ENCODE measurements around the gene RPL13.

Gene RPL13

DNA sequence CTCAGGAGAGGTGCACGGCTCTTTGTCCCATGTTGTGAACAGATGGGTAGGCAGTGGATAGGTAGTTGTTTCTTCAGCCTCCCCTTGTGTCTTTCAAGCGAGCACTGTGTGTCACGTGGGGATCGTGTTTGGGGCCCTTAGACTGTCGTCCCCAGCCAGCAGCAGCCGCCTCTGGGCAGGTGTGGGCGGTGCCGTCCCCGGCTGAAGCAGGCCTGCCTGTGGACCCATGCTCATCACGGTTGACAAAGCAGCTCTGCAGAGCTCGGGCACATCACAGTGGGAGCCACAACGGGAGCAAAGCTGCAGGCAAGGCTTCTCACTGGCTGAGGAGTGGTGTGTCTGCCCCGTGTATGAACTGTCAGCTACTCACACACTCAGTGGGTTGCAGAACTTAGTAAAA, 4.7 kb upstream of the RPL13 start:
- no peak overlapping the region for H3K4me3 ChIP-seq (ENCODE audit: low read depth, low read length)
- TF ChIP-seq, protein P1, sequence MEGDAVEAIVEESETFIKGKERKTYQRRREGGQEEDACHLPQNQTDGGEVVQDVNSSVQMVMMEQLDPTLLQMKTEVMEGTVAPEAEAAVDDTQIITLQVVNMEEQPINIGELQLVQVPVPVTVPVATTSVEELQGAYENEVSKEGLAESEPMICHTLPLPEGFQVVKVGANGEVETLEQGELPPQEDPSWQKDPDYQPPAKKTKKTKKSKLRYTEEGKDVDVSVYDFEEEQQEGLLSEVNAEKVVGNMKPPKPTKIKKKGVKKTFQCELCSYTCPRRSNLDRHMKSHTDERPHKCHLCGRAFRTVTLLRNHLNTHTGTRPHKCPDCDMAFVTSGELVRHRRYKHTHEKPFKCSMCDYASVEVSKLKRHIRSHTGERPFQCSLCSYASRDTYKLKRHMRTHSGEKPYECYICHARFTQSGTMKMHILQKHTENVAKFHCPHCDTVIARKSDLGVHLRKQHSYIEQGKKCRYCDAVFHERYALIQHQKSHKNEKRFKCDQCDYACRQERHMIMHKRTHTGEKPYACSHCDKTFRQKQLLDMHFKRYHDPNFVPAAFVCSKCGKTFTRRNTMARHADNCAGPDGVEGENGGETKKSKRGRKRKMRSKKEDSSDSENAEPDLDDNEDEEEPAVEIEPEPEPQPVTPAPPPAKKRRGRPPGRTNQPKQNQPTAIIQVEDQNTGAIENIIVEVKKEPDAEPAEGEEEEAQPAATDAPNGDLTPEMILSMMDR (IDR thresholded peaks at IDR 0.05; ENCODE audit: borderline replicate concordance, insufficient read depth, low read depth, low read length) = no peak

GRCh38 chr16:89556750-89557689, 3.5 kb upstream of the RPL13 start:
- TF ChIP-seq, protein P1 (IDR thresholded peaks at IDR 0.05; ENCODE audit: borderline replicate concordance, insufficient read depth, low read depth, low read length) = peak; percentile 90
- H3K4me3 ChIP-seq (ENCODE audit: low read depth, low read length) = no peak overlapping the region

GRCh38 chr16:89557690-89558490, 2.6 kb upstream of the RPL13 start:
- no peak overlapping the region for H3K4me3 ChIP-seq (ENCODE audit: low read depth, low read length)
- TF ChIP-seq, protein P1 (IDR thresholded peaks at IDR 0.05; ENCODE audit: borderline replicate concordance, insufficient read depth, low read depth, low read length) = no peak

- H3K4me3 ChIP-seq (ENCODE audit: low read depth, low read length) = peak overlapping the region; percentile 93
- TF ChIP-seq, protein P1 (IDR thresholded peaks at IDR 0.05; ENCODE audit: borderline replicate concordance, insufficient read depth, low read depth, low read length) = no peak
These were observed 831 bp downstream of the RPL13 start for GRCh38 chr16:89561142-89561883.

GRCh38 chr16:89561884-89562599, 1.6 kb downstream of the RPL13 start:
- peak overlapping the region; percentile 93 for H3K4me3 ChIP-seq (ENCODE audit: low read depth, low read length)
- TF ChIP-seq, protein P1 (IDR thresholded peaks at IDR 0.05; ENCODE audit: borderline replicate concordance, insufficient read depth, low read depth, low read length) = no peak

DNA sequence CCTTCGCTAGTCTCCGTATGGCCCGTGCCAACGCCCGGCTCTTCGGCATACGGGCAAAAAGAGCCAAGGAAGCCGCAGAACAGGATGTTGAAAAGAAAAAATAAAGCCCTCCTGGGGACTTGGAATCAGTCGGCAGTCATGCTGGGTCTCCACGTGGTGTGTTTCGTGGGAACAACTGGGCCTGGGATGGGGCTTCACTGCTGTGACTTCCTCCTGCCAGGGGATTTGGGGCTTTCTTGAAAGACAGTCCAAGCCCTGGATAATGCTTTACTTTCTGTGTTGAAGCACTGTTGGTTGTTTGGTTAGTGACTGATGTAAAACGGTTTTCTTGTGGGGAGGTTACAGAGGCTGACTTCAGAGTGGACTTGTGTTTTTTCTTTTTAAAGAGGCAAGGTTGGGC, 2.5 kb downstream of the RPL13 start:
- H3K4me3 ChIP-seq (ENCODE audit: low read depth, low read length) = no peak overlapping the region
- TF ChIP-seq, protein P1 (IDR thresholded peaks at IDR 0.05; ENCODE audit: borderline replicate concordance, insufficient read depth, low read depth, low read length) = no peak

Measured in GM12875 (cell line).